Hippocampal formation (tissue), 2 donors: ENCODE results near the gene FAM83F.

Experiments used
- DNase-seq, 2 donors: peaks; one replicate each; lab custom pipeline; 2025; lab: John Stamatoyannopoulos, UW

FAM83F gene

DNA sequence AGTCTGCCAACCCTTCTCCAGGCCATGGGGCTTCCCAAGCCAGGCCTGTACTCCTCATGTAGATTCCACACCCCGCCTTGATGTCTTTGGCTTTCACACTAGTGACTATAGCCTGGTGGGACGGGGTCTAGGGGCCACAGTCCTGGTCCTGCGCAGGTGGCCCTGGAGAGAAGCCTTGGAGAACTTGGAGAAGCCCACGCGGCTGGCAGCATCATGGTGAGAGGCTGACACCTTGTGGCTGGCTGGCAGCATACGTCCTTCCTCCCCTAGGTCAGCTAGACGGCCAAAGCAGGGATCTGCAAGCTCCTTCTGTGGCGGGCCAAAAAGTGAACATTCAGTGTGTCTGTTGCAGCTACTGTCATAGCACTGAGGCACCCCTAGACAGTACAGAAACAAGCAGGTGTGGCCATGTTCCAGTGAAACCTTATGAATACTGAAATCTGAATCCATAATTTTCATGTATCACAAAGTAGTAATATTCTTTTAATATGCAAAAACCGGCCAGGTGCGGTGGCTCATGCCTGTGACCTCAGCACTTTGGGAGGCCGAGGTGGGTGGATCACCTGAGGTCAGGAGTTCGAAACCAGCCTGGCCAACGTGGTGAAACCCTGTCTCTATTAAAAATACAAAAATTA, 42.0 kb downstream of the FAM83F start:
- DNase-seq = peak; percentile 28 to 45

DNA sequence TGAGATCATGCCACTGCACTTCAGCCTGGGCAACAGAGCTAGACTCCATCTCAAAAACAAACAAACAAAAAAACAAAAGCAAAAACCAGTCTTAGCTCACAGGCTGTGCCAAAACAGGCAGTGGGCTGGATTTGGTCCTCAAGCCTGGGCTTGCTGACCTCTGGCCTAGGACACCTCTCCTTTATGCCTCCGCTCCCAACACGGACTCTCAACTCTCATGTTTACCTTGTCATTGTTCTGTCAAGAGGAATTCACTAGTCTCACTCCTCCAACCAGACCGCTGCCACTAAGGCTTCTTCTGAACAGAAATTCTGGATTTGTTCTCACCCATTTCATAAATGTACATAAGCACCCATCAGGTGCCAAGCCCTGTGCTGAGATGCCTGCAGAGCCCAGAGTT, 42.6 kb downstream of the FAM83F start:
- no peak for DNase-seq

DNA sequence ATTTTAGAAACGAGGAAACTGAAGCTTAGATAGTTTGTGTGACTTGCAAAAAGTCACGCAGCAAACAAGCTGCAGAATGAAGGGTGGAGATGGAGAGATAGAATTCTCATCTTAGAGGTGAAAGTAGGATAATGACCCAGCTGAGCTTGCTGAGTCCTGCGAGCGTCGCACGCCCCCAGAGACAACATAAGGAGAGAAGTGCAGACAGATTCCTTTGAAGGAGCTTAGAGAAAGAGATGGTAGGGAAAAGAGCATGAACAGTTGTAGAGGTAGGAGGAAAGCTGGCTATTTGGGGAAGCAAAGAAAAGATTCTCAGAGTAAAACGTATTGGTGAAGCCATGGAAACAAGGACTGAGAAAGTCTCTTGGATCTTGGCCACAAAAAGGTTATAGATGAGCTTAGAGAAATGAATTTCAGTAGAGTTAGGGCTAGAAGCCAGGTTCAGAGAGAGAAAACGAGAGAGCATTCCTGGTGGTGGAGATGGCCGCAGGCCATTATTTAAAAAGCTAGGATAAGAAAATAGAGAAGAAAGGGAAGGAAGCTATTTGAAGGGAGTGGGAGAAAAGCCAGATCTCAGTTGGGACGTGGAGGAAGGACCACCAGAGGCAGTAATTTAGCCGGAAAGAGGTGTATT, 44.8 kb downstream of the FAM83F start:
- DNase-seq = peak in 1 of 2 donors; percentile 38

DNA sequence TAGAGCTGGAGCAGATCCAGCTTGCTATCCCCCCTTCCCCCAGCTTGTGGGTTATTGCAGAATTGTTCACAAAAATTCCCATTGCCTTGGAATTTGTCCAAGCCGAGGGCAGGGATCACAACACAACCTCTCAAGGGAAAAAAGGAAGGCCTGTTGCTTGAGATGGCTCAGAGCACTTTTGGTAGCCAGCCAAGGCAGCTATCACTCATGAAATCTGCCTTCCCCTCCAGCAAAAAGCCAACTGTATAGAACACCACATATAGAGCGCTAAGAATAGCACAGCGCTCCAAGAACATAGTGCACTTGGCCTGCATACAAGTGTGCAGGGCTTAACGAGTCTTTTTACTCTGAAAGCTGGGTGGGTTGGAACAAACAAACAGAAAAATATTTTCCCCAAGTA, 46.2 kb downstream of the FAM83F start:
- peak in 1 of 2 donors; percentile 30 for DNase-seq

DNA sequence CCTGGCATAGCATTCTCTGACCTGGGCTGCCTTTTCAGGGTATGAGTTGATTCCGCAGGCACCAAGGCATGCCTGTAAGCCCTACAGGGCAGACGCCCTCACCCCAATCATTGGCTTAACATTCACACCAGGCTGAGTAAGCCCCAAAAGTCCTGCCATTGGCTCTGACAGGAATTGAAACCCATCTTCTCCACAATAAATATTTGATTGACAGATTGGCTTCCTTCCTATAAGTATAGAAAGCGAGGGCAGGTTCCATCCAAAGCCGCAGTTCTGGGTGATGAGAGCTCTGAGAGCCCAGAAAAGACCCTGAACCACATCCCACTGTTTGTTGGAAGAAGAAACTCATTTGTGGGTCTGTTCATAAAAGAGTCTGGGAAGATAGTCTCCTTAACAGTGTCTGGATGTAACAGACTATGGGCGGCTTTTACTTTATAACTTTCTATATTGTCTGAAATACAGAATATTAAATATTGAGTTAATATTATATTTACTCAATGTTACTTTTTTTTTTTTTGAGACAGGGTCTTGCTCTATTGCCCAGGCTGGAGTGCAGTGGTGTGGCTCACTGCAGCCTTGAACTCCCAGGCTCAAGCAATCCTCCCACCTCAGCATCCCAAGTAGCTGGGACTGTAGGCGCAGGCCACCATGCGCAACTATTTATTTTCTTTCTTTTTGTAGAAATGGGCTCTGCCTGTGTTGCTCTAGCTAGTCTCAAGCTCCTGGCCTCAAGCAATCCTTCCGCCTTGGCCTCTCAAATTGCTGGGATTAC, 46.8 kb downstream of the FAM83F start:
- DNase-seq = no peak

DNA sequence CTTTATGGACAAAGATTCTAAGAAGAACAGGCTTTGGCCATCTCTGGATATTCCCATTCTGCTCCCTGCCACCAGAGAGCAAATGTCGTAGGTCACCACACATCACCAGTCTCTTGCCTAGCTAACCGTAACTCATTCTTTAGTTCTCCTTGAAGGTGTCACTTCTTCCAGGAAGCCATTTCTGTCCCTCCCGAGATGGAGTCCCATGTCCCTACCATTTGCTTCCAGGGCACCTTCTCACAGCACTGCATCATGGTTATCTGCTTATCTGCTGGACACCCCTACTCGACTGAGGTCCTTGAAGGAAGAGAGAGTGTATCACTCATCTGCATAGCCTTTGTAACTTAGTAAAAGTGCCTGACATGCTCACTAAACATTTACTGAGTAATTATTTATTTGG, 47.6 kb downstream of the FAM83F start:
- no peak for DNase-seq

DNA sequence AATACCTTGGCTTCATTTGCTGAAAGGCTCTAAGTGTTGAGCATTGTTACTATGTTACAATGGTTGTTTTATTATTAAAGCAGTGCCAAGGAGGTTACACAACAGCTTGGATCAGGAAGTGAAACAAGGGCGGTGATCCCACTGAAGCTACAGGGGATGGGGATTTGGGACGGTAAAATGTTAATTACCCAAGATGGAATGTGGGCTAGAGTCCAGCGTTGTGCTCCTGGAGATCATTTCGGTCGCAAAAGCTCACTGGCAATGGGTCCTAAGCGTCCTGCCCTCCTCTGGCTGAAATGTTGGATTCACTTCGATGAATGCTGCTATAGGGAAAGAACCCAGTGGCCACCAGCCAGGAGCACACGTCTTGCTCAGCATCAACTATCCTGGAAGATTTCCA, 48.3 kb downstream of the FAM83F start:
- DNase-seq = no peak

DNA sequence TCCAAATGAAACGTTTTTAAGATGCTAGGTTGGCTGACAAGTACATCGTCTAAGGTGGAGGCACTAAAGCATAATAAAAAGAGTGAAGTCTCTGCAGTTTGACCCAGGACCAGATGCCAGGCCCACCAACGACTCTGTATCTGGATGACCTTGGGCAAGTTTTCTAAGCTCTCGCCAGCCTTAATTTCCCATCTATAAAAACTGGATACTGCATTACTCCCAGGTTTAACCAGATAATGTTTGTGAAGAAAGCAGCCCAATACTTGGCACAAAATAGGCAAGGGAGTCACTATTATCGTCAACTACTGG, 49.0 kb downstream of the FAM83F start:
- no peak for DNase-seq

DNA sequence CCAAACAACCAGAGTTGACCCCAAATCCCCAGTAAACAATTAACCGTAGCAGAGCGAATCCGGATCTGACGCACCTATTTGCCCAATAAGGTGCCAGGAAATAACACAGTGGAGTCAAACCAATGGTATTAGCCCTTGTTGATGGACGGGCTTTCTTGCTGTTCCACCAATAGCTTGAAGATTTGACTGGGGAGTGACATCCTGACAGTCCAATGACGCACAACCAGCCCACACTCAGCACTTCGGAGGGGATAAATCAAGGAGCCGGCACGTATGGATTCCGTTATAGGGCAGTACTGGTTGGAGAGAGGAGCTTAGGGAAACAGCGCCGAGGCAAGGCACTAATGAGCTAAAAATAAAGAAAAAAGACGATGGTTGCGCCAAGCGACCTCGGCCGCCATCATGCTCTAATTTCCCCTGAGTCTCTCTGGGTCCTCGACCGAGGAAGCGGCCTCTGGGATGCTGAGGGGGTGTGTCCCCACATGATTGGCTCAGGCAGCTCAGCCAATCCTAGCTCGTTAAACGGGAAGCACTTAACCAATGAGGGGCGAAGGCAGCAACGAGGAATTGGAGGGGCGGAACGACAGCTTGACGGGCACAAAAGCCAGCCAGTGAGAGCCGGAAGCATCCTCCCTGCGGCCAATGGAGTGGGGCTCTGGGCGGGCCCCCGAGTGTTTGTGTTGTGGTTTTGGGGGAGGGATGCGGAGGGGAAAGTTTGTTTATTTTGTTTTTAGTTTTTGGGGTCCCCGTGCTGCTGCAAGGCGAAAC, 49.5 kb downstream of the FAM83F start:
- DNase-seq = peak; percentile 97 to 99

DNA sequence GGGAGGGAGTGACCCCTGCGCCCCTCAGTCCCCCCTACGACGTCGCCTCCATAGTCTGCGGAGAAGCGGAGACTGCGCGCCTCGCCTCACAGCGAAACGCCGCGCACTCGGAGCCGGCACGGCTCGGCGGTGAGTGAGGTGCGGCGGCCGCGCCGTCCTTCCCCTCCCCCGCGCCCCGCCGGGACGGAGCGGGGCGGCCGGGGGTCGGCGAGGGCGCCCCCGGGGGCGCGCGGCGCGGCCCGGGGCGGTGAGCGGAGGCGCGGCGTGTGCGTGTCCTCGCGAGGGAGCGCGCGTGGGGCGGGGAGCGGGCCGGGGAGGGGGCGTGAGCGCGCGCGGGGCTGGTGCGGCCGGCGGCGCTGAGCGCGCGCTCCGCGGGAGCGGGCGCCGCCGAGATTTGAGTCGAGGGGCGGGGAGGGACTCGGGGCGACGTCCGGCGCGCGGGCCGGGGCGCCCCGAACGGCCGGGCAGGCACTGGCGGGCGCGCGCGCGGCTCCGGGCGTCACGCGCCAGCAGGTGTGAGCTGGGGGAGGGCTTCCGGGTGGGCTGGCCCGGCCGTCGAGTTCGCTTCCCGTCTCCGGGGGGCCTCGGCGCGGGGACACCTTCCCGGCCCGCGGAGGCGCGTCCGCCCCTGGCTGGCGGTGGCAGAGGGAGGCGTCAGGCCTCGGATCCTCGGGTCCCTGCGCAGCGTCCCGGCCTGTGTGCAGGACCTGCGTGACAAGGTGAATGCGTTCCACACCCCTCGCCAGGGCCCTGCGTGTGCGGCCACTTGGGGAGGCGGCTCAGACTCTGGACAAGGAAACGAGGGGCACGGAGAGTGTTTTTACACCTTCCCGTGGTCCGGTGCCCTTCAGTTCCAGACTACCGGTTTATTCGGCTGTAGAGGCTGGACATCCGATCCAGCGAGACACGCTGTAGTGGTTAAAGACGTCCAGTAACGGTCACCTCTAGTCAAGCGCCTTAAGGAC, 50.4 kb downstream of the FAM83F start:
- peak in 1 of 2 donors; percentile 8 for DNase-seq

DNA sequence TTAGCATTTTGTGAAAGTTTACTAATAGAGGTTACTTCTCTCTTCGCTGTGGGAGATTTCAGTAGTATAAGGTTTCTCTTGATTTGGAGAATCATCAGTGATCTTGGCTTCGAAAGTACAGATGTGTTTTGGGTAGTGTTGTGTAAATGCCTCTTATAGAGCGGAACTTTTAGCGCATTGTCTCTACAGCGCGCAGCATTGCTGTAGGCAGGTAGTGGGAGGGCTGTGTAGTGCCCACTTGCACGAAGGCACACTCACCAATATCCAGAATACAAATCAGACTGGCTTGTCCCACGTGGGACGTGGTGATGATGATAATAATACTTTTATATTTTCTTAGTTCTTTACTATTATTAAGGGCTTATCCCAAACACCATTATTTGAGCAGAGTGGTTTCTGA, 51.4 kb downstream of the FAM83F start:
- no peak for DNase-seq

DNA sequence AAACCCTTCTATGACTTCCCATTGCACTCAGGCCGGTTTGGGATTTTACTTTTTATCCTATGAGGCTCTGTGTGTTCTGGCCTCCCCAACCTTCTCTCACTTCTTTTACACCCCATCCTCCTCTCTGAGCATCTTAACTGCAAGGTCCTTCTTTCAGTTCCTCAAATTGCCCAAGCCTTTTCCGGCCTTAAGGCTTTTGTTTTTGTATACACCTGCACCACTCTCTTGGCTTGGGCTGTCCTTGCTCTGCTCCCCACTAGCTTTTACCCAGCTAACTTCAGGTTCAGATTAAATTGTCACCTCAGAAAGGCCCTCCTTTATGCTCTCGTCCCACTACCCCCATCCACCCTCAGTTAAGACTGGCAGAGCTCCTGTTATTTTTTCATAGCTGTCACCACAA, 55.5 kb downstream of the FAM83F start:
- no peak for DNase-seq

DNA sequence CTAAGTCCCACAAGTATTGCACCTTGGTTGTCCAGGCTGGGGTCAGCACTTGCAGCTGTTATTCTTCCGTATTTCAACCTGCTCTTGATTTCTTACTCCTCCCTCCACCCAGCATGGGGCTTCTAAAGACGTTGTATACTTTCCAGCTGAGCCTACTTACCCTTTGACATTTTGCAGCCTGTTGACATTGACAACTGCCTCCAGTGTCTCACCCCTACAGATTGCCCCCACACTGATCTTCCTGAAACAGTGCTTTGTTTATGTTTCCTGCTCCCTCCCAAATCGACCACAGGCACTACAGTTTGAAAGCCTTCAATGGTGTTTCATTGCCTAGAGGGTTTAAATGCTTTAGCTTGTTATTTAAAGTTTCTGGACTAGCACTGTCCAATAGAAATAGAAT, 56.6 kb downstream of the FAM83F start:
- DNase-seq = no peak

DNA sequence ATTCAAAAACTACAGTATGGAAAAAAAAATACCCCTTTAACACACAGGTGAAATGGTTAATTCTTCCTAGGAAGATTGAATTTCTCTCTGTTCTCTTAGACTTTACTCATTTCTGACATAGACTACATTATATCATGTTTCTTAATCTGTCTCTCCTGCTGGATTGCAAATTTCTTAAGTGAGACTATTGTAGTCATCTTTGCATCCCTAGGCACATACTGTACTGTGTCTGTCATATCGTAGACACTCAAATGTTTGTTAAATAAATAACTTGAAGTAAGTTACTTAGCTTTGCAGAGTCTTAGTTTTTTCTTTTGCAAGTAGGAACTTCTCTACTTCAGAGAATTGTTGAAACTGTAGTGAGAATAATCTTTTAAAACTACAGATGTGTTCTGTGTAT, 58.7 kb downstream of the FAM83F start:
- no peak for DNase-seq

DNA sequence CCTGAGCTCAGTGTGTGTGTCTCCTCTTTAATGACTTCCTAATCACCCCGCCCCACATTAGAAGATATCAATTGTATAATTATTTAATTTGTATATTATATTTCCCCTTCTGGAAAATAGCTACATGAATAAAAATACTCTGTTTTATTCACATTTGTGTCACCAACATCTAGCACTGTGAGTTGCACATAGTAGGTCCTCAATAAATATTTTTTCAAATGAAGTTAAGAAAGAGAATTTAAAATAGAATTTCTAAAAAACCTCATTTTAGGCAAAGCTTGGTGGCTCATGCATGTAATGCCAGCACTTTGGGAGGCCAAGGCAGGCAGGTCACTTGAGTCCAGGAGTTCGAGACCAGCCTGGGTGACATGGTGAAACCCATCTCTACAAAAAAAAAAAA, 59.7 kb downstream of the FAM83F start:
- no peak for DNase-seq

DNA sequence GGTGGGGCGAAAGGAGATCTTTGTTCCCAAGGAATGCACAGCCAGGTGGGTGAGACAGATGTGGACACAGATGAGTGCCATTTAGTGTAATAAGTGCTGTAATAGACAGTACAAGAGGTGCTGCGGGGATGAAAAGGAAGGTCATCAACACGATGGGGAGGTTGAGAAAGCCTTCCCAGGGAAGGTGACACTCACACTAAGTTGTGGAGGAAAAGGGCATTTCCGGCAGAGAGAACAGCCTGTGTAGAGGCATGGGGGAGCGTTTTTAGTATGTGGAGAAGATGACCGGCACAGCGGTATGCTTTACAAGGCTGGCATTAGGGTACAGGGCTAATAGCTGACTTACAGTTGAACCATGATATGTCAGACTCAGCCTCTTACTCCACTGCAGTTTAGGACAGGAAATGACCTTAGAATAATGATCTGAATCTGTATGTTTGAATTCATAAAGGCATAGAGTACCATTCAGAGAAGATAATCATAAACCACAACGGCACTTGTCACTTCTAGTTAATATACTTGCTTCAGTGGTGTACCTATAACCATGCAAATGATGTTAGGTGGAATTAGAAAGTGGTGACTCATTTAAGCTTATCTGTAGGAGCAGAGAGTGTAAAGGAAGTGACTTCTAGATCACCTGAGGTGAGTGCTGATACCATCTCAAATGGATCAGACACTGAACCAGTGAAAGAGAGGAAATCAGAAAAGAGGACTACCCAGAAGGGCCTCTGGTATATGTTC, 60.6 kb downstream of the FAM83F start:
- no peak for DNase-seq

DNA sequence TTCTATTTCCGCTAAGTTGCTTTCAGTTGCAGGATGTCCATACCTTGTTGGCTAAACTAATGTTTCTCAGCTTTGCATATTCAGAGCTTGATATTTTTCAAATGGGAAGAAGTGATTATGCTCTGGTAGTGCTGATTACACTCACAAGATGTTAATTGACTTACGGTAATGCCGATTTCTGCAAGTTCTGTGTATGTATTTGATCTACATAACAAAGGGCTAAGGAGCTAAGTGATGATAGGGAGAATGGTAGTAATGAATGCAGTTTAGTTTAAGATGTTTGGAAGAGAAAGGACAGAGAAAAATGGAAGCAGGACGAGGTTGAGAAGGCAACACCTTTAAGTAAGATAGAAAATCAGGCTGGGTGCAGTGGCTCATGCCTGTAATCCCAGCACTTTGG, 61.4 kb downstream of the FAM83F start:
- DNase-seq = no peak

DNA sequence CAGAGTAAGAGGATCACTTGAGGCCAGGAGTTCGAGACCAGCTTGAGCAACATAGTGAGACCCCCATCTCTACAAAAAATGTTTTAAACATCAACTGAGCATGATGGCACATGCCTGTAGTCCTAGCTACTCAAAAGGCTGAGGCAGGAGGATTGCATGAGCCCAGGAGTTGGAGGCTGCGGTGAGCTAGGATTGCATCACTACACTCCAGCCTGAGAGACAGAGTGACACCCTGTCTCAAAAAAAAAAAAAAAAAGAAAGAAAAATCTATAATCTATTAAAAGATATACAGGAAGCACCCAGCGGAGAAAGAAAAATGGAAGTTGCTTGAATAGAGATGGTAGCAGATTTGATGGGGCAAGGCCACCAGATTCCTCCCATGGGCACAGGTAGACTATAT, 61.8 kb downstream of the FAM83F start:
- no peak for DNase-seq

DNA sequence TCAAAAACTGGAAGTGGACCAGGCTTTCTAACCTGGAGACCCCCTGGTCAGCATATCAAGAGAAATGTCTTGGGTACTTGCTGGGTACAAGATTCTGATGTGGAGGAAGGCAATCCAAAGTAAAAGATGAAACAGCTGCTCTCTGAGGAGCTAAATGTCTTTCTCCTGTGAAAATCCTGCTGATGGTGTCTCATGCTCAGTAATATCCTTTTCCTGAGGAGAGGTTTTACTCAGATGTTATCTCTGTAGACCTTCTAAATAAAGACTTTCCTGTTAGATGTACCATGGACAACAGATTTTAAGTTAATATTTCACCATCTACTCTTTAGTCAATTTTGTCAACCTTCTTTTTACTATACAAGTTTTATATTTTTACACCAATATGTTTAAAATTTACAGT, 62.9 kb downstream of the FAM83F start:
- DNase-seq = no peak

DNA sequence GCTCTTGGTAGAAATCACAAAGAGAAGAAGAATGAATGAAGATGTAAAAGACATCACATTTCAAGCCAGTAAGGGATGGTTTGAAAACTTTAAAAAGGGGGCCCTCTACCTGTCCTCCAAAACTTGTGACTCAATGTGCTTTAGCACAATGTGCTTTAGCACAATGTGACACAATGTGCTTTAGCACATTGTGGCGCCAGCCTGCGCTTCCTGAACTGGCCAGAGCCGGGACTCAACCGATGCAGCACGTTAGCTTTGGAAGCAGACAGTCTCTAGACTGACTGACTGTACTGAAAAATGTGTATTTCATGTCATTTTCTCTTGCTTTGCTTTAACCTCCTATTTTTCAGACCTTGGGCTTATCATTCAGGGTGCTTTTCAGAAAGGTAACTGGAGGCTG, 63.5 kb downstream of the FAM83F start:
- no peak for DNase-seq

DNA sequence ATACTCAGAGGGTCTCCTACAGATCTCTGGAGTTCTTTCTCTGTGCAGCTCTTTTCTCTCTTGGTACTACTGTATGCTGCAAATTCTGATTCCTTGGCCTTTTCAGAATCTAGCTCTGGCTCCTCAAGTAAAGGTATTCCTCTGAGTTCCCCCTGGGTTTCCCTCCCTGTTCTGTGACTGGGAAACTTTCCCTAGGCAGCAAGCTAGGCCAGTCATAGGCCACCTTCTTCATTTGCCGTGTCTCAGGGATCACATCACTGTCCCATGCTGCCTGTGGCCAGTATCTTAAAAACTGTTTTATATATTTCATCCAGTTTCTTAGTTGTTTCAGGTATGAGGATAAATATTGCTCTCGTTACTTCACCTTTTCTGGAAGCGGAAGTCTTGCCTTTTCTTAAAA, 71.2 kb downstream of the FAM83F start:
- DNase-seq = no peak
